ENCODE data around the gene RAB26. TPM values are rescaled to one million over a fixed set of nuclear protein-coding genes. Genes with fewer than 3 reads are reported as not detected.
A peak's percentile ranks its signal among the peaks of the same experiment; 100 is the strongest.

Gene RAB26
- total RNA-seq, 1 donor from 2014 or later, result 4.1 TPM

- no peak for FAIRE-seq
- DNase-seq (ENCODE audit: low spot score in 2 of 2), result no peak
These were observed 27.6 kb downstream of the RAB26 start for GRCh38 chr16:2176047-2176446.

GRCh38 chr16:2177101-2177500, 28.7 kb downstream of the RAB26 start:
- FAIRE-seq, result no peak
- DNase-seq (ENCODE audit: low spot score in 2 of 2), result no peak

GRCh38 chr16:2177561-2177960, 29.1 kb downstream of the RAB26 start:
- FAIRE-seq, result no peak
- no peak for DNase-seq (ENCODE audit: low spot score in 2 of 2)

GRCh38 chr16:2178321-2179106, 30.1 kb downstream of the RAB26 start:
- DNase-seq (ENCODE audit: low spot score in 2 of 2), result no peak
- no peak for FAIRE-seq

GRCh38 chr16:2179107-2179501, 30.7 kb downstream of the RAB26 start:
- no peak for DNase-seq (ENCODE audit: low spot score in 2 of 2)
- no peak for FAIRE-seq

GRCh38 chr16:2179576-2179975, 31.2 kb downstream of the RAB26 start:
- no peak for FAIRE-seq
- DNase-seq (ENCODE audit: low spot score in 2 of 2), result no peak

- no peak for FAIRE-seq
These were observed 32.0 kb downstream of the RAB26 start for GRCh38 chr16:2180461-2180860.

GRCh38 chr16:2180962-2181923, 32.8 kb downstream of the RAB26 start:
- DNase-seq (ENCODE audit: low spot score in 2 of 2), result no peak
- FAIRE-seq, result no peak

More at GRCh38 chr16:2180461-2180860, 32.0 kb downstream of the RAB26 start:
- no peak for DNase-seq (ENCODE audit: low spot score in 2 of 2)

GRCh38 chr16:2181952-2182351, 33.5 kb downstream of the RAB26 start:
- FAIRE-seq, result no peak
- no peak for DNase-seq (ENCODE audit: low spot score in 2 of 2)

GRCh38 chr16:2183671-2184070, 35.2 kb downstream of the RAB26 start:
- DNase-seq (ENCODE audit: low spot score in 2 of 2) (no peak), FAIRE-seq (no peak)

GRCh38 chr16:2184346-2184745, 35.9 kb downstream of the RAB26 start:
- FAIRE-seq, result no peak

GRCh38 chr16:2184962-2185361, 36.5 kb downstream of the RAB26 start:
- no peak for FAIRE-seq
- DNase-seq (ENCODE audit: low spot score in 2 of 2), result no peak

More at GRCh38 chr16:2184346-2184745, 35.9 kb downstream of the RAB26 start:
- DNase-seq (ENCODE audit: low spot score in 2 of 2), result no peak

- DNase-seq (ENCODE audit: low spot score in 2 of 2) (no peak), FAIRE-seq (no peak)
These were observed 37.6 kb downstream of the RAB26 start for GRCh38 chr16:2186064-2186463.

GRCh38 chr16:2186505-2186904, 38.1 kb downstream of the RAB26 start:
- DNase-seq (ENCODE audit: low spot score in 2 of 2) (no peak), FAIRE-seq (no peak)

GRCh38 chr16:2187212-2187611, 38.8 kb downstream of the RAB26 start:
- FAIRE-seq, result no peak

GRCh38 chr16:2188395-2188794, 40.0 kb downstream of the RAB26 start:
- no peak for FAIRE-seq

More at GRCh38 chr16:2187212-2187611, 38.8 kb downstream of the RAB26 start:
- DNase-seq (ENCODE audit: low spot score in 2 of 2), result no peak

GRCh38 chr16:2189252-2189893, 40.9 kb downstream of the RAB26 start:
- FAIRE-seq (no peak), DNase-seq (ENCODE audit: low spot score in 2 of 2) (no peak)

More at GRCh38 chr16:2188395-2188794, 40.0 kb downstream of the RAB26 start:
- no peak for DNase-seq (ENCODE audit: low spot score in 2 of 2)

- no peak for DNase-seq (ENCODE audit: low spot score in 2 of 2)
- FAIRE-seq, result no peak
These were observed 41.7 kb downstream of the RAB26 start for GRCh38 chr16:2190002-2190658.

GRCh38 chr16:2190659-2191445, 42.4 kb downstream of the RAB26 start:
- FAIRE-seq (no peak), DNase-seq (ENCODE audit: low spot score in 2 of 2) (peak; percentile 67 to 71)

- no peak for DNase-seq (ENCODE audit: low spot score in 2 of 2)
- no peak for FAIRE-seq
These were observed 43.0 kb downstream of the RAB26 start for GRCh38 chr16:2191446-2191706.

All from frontal cortex (tissue), 4 donors.